Measurements from ENCODE around the gene TXNDC2. TPM values are rescaled to one million over a fixed set of nuclear protein-coding genes. Genes with fewer than 3 reads are reported as not detected.

TXNDC2 gene
- total and polyA plus RNA-seq, 9 of the 15 experiments (the other 6 are each of a cell fraction or from before 2014, with no cell fraction given) = 1.2 to 4.9 (median 2.3) TPM

DNA sequence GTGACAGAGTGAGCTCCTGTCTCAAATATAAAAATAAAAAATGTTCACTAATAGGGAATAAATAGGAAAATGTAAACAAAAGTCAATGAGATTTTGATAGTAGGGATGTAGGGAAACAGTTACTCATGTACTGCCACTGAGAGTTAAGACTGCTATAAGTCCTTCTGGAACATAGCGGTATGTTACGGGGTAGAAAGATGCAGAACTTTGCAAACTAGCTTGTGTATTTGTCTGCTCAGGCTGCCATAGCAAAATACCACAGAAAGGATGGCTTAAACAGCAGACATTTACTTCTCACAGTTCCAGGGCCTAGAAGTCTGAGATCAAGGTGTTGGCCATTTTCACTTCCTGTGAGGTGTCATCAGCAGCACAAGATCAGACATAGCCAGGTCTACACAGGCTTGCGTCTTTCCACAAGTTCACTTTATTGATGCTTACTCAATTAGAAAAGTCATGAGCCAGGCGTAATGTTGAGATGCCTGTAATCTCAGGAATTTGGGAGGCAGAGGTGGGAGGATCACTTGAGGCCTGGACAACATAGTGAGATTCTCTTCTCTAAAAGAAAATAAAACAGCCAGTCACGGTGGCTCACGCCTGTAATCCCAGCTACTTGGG lies 8.8 kb downstream of the TXNDC2 start:
- in situ Hi-C loops (cut with MboI) = no loop called here
- Histone ChIP-seq H3K36me3 (ENCODE audit: control insufficient read depth, insufficient read depth, low read length) (no peaks in the 10 kb centered on the region; the same call in 2 of the 3 replicates), H3K9ac (ENCODE audit: insufficient read depth in 1 of 2, low read depth in 2 of 2, low read length in 2 of 2) (no peak overlapping the region), H3K27me3 (ENCODE audit: control insufficient read depth in 2 of 2, insufficient read depth in 2 of 2, low read length in 2 of 2) (no peaks in the 10 kb centered on the region), H3K79me2 (ENCODE audit: control insufficient read depth, insufficient read depth, low read length) (no peaks in the 10 kb centered on the region; the same call in 2 of the 3 replicates), H3K27ac (ENCODE audit: extremely low read depth, low read depth, low read length) (peak overlapping the region; percentile 78; the same call in 2 of the 3 replicates), H4K20me1 (replicated peaks; ENCODE audit: control insufficient read depth, insufficient read depth, low read length) (no peaks in the 10 kb centered on the region), H3K4me2 (ENCODE audit: insufficient read depth, low read length) (no peak overlapping the region), H3K9me3 (replicated peaks; ENCODE audit: control insufficient read depth, insufficient read depth, low read depth, low read length) (no peaks in the 10 kb centered on the region), H3K4me1 (replicated peaks in 1 of 2; ENCODE audit: control insufficient read depth in 2 of 2, insufficient read depth in 2 of 2, low read length in 2 of 2) (peaks cover 20 to 43% of the 10 kb centered on the region in 2 experiments), H2AFZ (ENCODE audit: low read depth, low read length) (peak overlapping the region; percentile 21), H3K9me1 (ENCODE audit: control insufficient read depth, insufficient read depth, low read length) (no peaks in the 10 kb centered on the region), H3K4me3 (no peak overlapping the region)
- ATAC-seq (no peak), DNase-seq (ENCODE audit: extremely low read depth in 1 of 4, low spot score in 3 of 4) (no peak), FAIRE-seq (no peak)
- ChIA-PET CTCF (ENCODE audit: low intra/inter-chr PET ratio) (no interaction called here), POLR2A (interaction anchor here (1.1 to 3.2 kb wide), 4 partner anchors 9 to 84 kb away, joined by 4 to 18 read pairs (median 14); partner anchors contain the start of genes TXNDC2 and VAPA)
- intact Hi-C loops (cut with micrococcal nuclease) = no loop called here
- no TSS peak for BruUV-seq (replicated peaks)
- WGBS (ENCODE audit: insufficient coverage, low coverage, missing lambda C conversion rate) = 91% methylated on average over 6 of the region's 6 CpGs
- TF ChIP-seq ZNF133 (CRISPR knock-in tag; IDR thresholded peaks at IDR 0.05) = no peak
- TF ChIP-seq, protein P1, sequence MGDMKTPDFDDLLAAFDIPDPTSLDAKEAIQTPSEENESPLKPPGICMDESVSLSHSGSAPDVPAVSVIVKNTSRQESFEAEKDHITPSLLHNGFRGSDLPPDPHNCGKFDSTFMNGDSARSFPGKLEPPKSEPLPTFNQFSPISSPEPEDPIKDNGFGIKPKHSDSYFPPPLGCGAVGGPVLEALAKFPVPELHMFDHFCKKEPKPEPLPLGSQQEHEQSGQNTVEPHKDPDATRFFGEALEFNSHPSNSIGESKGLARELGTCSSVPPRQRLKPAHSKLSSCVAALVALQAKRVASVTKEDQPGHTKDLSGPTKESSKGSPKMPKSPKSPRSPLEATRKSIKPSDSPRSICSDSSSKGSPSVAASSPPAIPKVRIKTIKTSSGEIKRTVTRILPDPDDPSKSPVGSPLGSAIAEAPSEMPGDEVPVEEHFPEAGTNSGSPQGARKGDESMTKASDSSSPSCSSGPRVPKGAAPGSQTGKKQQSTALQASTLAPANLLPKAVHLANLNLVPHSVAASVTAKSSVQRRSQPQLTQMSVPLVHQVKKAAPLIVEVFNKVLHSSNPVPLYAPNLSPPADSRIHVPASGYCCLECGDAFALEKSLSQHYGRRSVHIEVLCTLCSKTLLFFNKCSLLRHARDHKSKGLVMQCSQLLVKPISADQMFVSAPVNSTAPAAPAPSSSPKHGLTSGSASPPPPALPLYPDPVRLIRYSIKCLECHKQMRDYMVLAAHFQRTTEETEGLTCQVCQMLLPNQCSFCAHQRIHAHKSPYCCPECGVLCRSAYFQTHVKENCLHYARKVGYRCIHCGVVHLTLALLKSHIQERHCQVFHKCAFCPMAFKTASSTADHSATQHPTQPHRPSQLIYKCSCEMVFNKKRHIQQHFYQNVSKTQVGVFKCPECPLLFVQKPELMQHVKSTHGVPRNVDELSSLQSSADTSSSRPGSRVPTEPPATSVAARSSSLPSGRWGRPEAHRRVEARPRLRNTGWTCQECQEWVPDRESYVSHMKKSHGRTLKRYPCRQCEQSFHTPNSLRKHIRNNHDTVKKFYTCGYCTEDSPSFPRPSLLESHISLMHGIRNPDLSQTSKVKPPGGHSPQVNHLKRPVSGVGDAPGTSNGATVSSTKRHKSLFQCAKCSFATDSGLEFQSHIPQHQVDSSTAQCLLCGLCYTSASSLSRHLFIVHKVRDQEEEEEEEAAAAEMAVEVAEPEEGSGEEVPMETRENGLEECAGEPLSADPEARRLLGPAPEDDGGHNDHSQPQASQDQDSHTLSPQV (IDR thresholded peaks at IDR 0.05) = peak; percentile 33; the same call in 1 of the 2 replicates
- no peak for TF ChIP-seq IRF2 (CRISPR knock-in tag; IDR thresholded peaks at IDR 0.05)
- TF ChIP-seq, protein P2, sequence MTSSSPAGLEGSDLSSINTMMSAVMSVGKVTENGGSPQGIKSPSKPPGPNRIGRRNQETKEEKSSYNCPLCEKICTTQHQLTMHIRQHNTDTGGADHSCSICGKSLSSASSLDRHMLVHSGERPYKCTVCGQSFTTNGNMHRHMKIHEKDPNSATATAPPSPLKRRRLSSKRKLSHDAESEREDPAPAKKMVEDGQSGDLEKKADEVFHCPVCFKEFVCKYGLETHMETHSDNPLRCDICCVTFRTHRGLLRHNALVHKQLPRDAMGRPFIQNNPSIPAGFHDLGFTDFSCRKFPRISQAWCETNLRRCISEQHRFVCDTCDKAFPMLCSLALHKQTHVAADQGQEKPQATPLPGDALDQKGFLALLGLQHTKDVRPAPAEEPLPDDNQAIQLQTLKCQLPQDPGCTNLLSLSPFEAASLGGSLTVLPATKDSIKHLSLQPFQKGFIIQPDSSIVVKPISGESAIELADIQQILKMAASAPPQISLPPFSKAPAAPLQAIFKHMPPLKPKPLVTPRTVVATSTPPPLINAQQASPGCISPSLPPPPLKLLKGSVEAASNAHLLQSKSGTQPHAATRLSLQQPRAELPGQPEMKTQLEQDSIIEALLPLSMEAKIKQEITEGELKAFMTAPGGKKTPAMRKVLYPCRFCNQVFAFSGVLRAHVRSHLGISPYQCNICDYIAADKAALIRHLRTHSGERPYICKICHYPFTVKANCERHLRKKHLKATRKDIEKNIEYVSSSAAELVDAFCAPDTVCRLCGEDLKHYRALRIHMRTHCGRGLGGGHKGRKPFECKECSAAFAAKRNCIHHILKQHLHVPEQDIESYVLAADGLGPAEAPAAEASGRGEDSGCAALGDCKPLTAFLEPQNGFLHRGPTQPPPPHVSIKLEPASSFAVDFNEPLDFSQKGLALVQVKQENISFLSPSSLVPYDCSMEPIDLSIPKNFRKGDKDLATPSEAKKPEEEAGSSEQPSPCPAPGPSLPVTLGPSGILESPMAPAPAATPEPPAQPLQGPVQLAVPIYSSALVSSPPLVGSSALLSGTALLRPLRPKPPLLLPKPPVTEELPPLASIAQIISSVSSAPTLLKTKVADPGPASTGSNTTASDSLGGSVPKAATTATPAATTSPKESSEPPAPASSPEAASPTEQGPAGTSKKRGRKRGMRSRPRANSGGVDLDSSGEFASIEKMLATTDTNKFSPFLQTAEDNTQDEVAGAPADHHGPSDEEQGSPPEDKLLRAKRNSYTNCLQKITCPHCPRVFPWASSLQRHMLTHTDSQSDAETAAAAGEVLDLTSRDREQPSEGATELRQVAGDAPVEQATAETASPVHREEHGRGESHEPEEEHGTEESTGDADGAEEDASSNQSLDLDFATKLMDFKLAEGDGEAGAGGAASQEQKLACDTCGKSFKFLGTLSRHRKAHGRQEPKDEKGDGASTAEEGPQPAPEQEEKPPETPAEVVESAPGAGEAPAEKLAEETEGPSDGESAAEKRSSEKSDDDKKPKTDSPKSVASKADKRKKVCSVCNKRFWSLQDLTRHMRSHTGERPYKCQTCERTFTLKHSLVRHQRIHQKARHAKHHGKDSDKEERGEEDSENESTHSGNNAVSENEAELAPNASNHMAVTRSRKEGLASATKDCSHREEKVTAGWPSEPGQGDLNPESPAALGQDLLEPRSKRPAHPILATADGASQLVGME (CRISPR knock-in tag; IDR thresholded peaks at IDR 0.05) = no peak
- no peak for TF ChIP-seq KAT8 (IDR thresholded peaks at IDR 0.05; ENCODE audit: low read depth)
- no peak for TF ChIP-seq BRD9 (IDR thresholded peaks at IDR 0.05; ENCODE audit: low read depth, partially characterized antibody)
- no peak for TF ChIP-seq HMG20B (CRISPR knock-in tag; IDR thresholded peaks at IDR 0.05)
- TF ChIP-seq NFIX (CRISPR knock-in tag; IDR thresholded peaks at IDR 0.05; ENCODE audit: low read depth) = no peak
- no peak for TF ChIP-seq ZNF586 (CRISPR knock-in tag; conservative IDR thresholded peaks at IDR 0.05)
- TF ChIP-seq ETV1 (tag; conservative IDR thresholded peaks at IDR 0.05; ENCODE audit: low read depth) = 0 out of 2 replicates have a peak, but pooled peaks have one; percentile 15
- no peak for TF ChIP-seq JUND (IDR thresholded peaks at IDR 0.05; ENCODE audit: borderline replicate concordance, low read depth, low read length)
- no peak for TF ChIP-seq JUND (tag; IDR thresholded peaks at IDR 0.05; ENCODE audit: borderline replicate concordance, low read depth, low read length)
- peak; percentile 79 for TF ChIP-seq RBM25 (IDR thresholded peaks at IDR 0.05; ENCODE audit: low read depth, low read length, severe bottlenecking)

Data from K562 (cell line).